ENCODE data around the gene CAV1. TPM values are rescaled to one million over a fixed set of nuclear protein-coding genes. Genes with fewer than 3 reads are reported as not detected.
A peak's percentile ranks its signal among the peaks of the same experiment; 100 is the strongest.

CAV1 gene
- total and polyA plus RNA-seq, 5 donors from 2014 or later, result 0.11 to 0.18 TPM; not detected in 3

GRCh38 chr7:116505823-116506222 is 19.0 kb upstream of the CAV1 start:
- Histone ChIP-seq H3K27me3 (ENCODE audit: control insufficient read depth, insufficient read depth, low read length) (peaks cover 20% of the 10 kb centered on the region), H3K27ac (ENCODE audit: insufficient read depth, low read length, poor library complexity, severe bottlenecking) (no peak overlapping the region), H3K9me3 (ENCODE audit: control insufficient read depth in 2 of 2, low read length in 2 of 2) (no peaks in the 10 kb centered on the region), H3K36me3 (ENCODE audit: control insufficient read depth, insufficient read depth, low read length) (no peaks in the 10 kb centered on the region), H3K4me1 (ENCODE audit: control insufficient read depth, insufficient read depth, low read length, poor library complexity, severe bottlenecking) (no peaks in the 10 kb centered on the region), H3K4me3 (ENCODE audit: low read depth, low read length) (no peak overlapping the region)
- peaks cover 46% of the 10 kb centered on the region for H3K27me3 Mint-ChIP-seq
- H3K4me1 Mint-ChIP-seq, result peaks cover 0 to 1% (median 0%) of the 10 kb centered on the region in 4 donors
- no peaks in the 10 kb centered on the region for H3K36me3 Mint-ChIP-seq
- ATAC-seq (ENCODE audit: low read depth in 2 of 2), result no peak
- no peak overlapping the region for H3K4me3 Mint-ChIP-seq
- H3K9me3 Mint-ChIP-seq, result peaks cover 0 to 2% (median 0%) of the 10 kb centered on the region in 7 donors
- DNase-seq, result no peak
- no peak overlapping the region for H3K27ac Mint-ChIP-seq

- Histone ChIP-seq H3K27me3 (ENCODE audit: control insufficient read depth, insufficient read depth, low read length) (peaks cover 1% of the 10 kb centered on the region), H3K36me3 (ENCODE audit: control insufficient read depth, insufficient read depth, low read length) (no peaks in the 10 kb centered on the region), H3K27ac (ENCODE audit: insufficient read depth, low read length, poor library complexity, severe bottlenecking) (no peak overlapping the region), H3K4me1 (ENCODE audit: control insufficient read depth, insufficient read depth, low read length, poor library complexity, severe bottlenecking) (peaks cover 6% of the 10 kb centered on the region), H3K9me3 (ENCODE audit: control insufficient read depth in 2 of 2, low read length in 2 of 2) (no peaks in the 10 kb centered on the region), H3K4me3 (ENCODE audit: low read depth, low read length) (no peak overlapping the region)
- H3K36me3 Mint-ChIP-seq, result no peaks in the 10 kb centered on the region
- DNase-seq (no peak), ATAC-seq (ENCODE audit: low read depth in 2 of 2) (no peak)
- peaks cover 0 to 14% (median 7%) of the 10 kb centered on the region in 4 donors for H3K4me1 Mint-ChIP-seq
- no peak overlapping the region for H3K27ac Mint-ChIP-seq
- no peak overlapping the region for H3K4me3 Mint-ChIP-seq
- H3K27me3 Mint-ChIP-seq, result peaks cover 24% of the 10 kb centered on the region
- peaks cover 0 to 2% (median 0%) of the 10 kb centered on the region in 7 donors for H3K9me3 Mint-ChIP-seq
Measured at GRCh38 chr7:116509982-116510579, 14.8 kb upstream of the CAV1 start.

- no peak for DNase-seq
- H3K4me3 Mint-ChIP-seq, result peak overlapping the region in 1 of 4 donors; percentile 47
- no peak for ATAC-seq (ENCODE audit: low read depth in 2 of 2)
- peaks cover 4% of the 10 kb centered on the region for H3K27me3 ChIP-seq (ENCODE audit: control insufficient read depth, insufficient read depth, low read length)
- H3K4me1 ChIP-seq (ENCODE audit: control insufficient read depth, insufficient read depth, low read length, poor library complexity, severe bottlenecking), result peaks cover 6% of the 10 kb centered on the region
- H3K4me1 Mint-ChIP-seq, result peaks cover 0 to 14% (median 7%) of the 10 kb centered on the region in 4 donors
- peaks cover 27% of the 10 kb centered on the region for H3K27me3 Mint-ChIP-seq
- no peaks in the 10 kb centered on the region for H3K9me3 ChIP-seq (ENCODE audit: control insufficient read depth in 2 of 2, low read length in 2 of 2)
- H3K36me3 ChIP-seq (ENCODE audit: control insufficient read depth, insufficient read depth, low read length), result no peaks in the 10 kb centered on the region
- H3K36me3 Mint-ChIP-seq, result no peaks in the 10 kb centered on the region
- no peak overlapping the region for H3K4me3 ChIP-seq (ENCODE audit: low read depth, low read length)
- no peak overlapping the region for H3K27ac ChIP-seq (ENCODE audit: insufficient read depth, low read length, poor library complexity, severe bottlenecking)
- H3K9me3 Mint-ChIP-seq, result peaks cover 0 to 1% (median 0%) of the 10 kb centered on the region in 7 donors
- H3K27ac Mint-ChIP-seq, result no peak overlapping the region
Measured at GRCh38 chr7:116510795-116511194, 14.0 kb upstream of the CAV1 start.

GRCh38 chr7:116511552-116512519 is 13.0 kb upstream of the CAV1 start:
- H3K27ac Mint-ChIP-seq, result peak overlapping the region; percentile 7 to 83 (median 17)
- Histone ChIP-seq H3K9me3 (ENCODE audit: control insufficient read depth in 2 of 2, low read length in 2 of 2) (no peaks in the 10 kb centered on the region), H3K4me3 (ENCODE audit: low read depth, low read length) (peak overlapping the region; percentile 77), H3K36me3 (ENCODE audit: control insufficient read depth, insufficient read depth, low read length) (no peaks in the 10 kb centered on the region), H3K27me3 (ENCODE audit: control insufficient read depth, insufficient read depth, low read length) (peaks cover 4% of the 10 kb centered on the region), H3K4me1 (ENCODE audit: control insufficient read depth, insufficient read depth, low read length, poor library complexity, severe bottlenecking) (peaks cover 6% of the 10 kb centered on the region), H3K27ac (ENCODE audit: insufficient read depth, low read length, poor library complexity, severe bottlenecking) (no peak overlapping the region)
- peak in 1 of 3 donors; percentile 52 for DNase-seq
- H3K4me3 Mint-ChIP-seq, result peak overlapping the region; percentile 71 to 87 (median 76)
- peaks cover 0 to 1% (median 0%) of the 10 kb centered on the region in 7 donors for H3K9me3 Mint-ChIP-seq
- H3K27me3 Mint-ChIP-seq, result peaks cover 26% of the 10 kb centered on the region
- peak; percentile 65 to 72 for ATAC-seq (ENCODE audit: low read depth in 2 of 2)
- H3K4me1 Mint-ChIP-seq, result peaks cover 0 to 14% (median 7%) of the 10 kb centered on the region in 4 donors
- no peaks in the 10 kb centered on the region for H3K36me3 Mint-ChIP-seq

GRCh38 chr7:116512520-116513188 is 12.2 kb upstream of the CAV1 start:
- H3K4me1 ChIP-seq (ENCODE audit: control insufficient read depth, insufficient read depth, low read length, poor library complexity, severe bottlenecking), result peaks cover 6% of the 10 kb centered on the region
- H3K36me3 ChIP-seq (ENCODE audit: control insufficient read depth, insufficient read depth, low read length), result no peaks in the 10 kb centered on the region
- peak overlapping the region in 1 of 4 donors; percentile 20 for H3K4me3 Mint-ChIP-seq
- DNase-seq, result no peak
- H3K4me3 ChIP-seq (ENCODE audit: low read depth, low read length), result peak overlapping the region; percentile 77
- H3K9me3 ChIP-seq (ENCODE audit: control insufficient read depth in 2 of 2, low read length in 2 of 2), result no peaks in the 10 kb centered on the region
- no peak overlapping the region for H3K27ac ChIP-seq (ENCODE audit: insufficient read depth, low read length, poor library complexity, severe bottlenecking)
- peaks cover 4% of the 10 kb centered on the region for H3K27me3 ChIP-seq (ENCODE audit: control insufficient read depth, insufficient read depth, low read length)
- no peaks in the 10 kb centered on the region for H3K36me3 Mint-ChIP-seq
- peaks cover 0 to 1% (median 0%) of the 10 kb centered on the region in 7 donors for H3K9me3 Mint-ChIP-seq
- peaks cover 26% of the 10 kb centered on the region for H3K27me3 Mint-ChIP-seq
- no peak for ATAC-seq (ENCODE audit: low read depth in 2 of 2)
- peaks cover 0 to 14% (median 7%) of the 10 kb centered on the region in 4 donors for H3K4me1 Mint-ChIP-seq
- H3K27ac Mint-ChIP-seq, result no peak overlapping the region

GRCh38 chr7:116515584-116515983 is 9.3 kb upstream of the CAV1 start:
- H3K9me3 Mint-ChIP-seq, result peaks cover 0 to 1% (median 0%) of the 10 kb centered on the region in 7 donors
- Histone ChIP-seq H3K27me3 (ENCODE audit: control insufficient read depth, insufficient read depth, low read length) (peaks cover 15% of the 10 kb centered on the region), H3K9me3 (ENCODE audit: control insufficient read depth in 2 of 2, low read length in 2 of 2) (no peaks in the 10 kb centered on the region), H3K36me3 (ENCODE audit: control insufficient read depth, insufficient read depth, low read length) (no peaks in the 10 kb centered on the region), H3K27ac (ENCODE audit: insufficient read depth, low read length, poor library complexity, severe bottlenecking) (no peak overlapping the region), H3K4me1 (ENCODE audit: control insufficient read depth, insufficient read depth, low read length, poor library complexity, severe bottlenecking) (peaks cover 6% of the 10 kb centered on the region), H3K4me3 (ENCODE audit: low read depth, low read length) (no peak overlapping the region)
- peaks cover 32% of the 10 kb centered on the region for H3K27me3 Mint-ChIP-seq
- no peak for DNase-seq
- H3K27ac Mint-ChIP-seq, result no peak overlapping the region
- H3K36me3 Mint-ChIP-seq, result no peaks in the 10 kb centered on the region
- no peak overlapping the region for H3K4me3 Mint-ChIP-seq
- H3K4me1 Mint-ChIP-seq, result peaks cover 0 to 14% (median 7%) of the 10 kb centered on the region in 4 donors
- no peak for ATAC-seq (ENCODE audit: low read depth in 2 of 2)

GRCh38 chr7:116516324-116516723 is 8.5 kb upstream of the CAV1 start:
- Histone ChIP-seq H3K27me3 (ENCODE audit: control insufficient read depth, insufficient read depth, low read length) (peaks cover 15% of the 10 kb centered on the region), H3K9me3 (ENCODE audit: control insufficient read depth in 2 of 2, low read length in 2 of 2) (no peaks in the 10 kb centered on the region), H3K36me3 (ENCODE audit: control insufficient read depth, insufficient read depth, low read length) (no peaks in the 10 kb centered on the region), H3K4me3 (ENCODE audit: low read depth, low read length) (no peak overlapping the region), H3K4me1 (ENCODE audit: control insufficient read depth, insufficient read depth, low read length, poor library complexity, severe bottlenecking) (peaks cover 6% of the 10 kb centered on the region), H3K27ac (ENCODE audit: insufficient read depth, low read length, poor library complexity, severe bottlenecking) (no peak overlapping the region)
- ATAC-seq (ENCODE audit: low read depth in 2 of 2) (no peak), DNase-seq (no peak)
- H3K9me3 Mint-ChIP-seq, result peaks cover 0 to 1% (median 0%) of the 10 kb centered on the region in 7 donors
- H3K27ac Mint-ChIP-seq, result no peak overlapping the region
- no peak overlapping the region for H3K4me3 Mint-ChIP-seq
- peaks cover 0 to 12% (median 6%) of the 10 kb centered on the region in 4 donors for H3K4me1 Mint-ChIP-seq
- H3K27me3 Mint-ChIP-seq, result peaks cover 34% of the 10 kb centered on the region
- no peaks in the 10 kb centered on the region for H3K36me3 Mint-ChIP-seq
